Measurements from ENCODE around the gene ZNF556.
"Not testable (repeated sequence)": the region's sequence is repeated elsewhere in the genome, so short reads cannot be mapped to it uniquely, and the experiment has no call there.

ZNF556 gene

GRCh38 chr19:2877398-2878331, 10.5 kb downstream of the ZNF556 start:
- H3K9ac ChIP-seq (ENCODE audit: low read depth in 1 of 2, low read length in 2 of 2) = no peak overlapping the region
- no peak overlapping the region for H3K27ac ChIP-seq (ENCODE audit: low read depth in 2 of 2, low read length in 2 of 2)
- H3K36me3 ChIP-seq (ENCODE audit: control insufficient read depth in 2 of 2, insufficient read depth in 2 of 2, low read length in 2 of 2) = no peaks in the 10 kb centered on the region
- no peaks in the 10 kb centered on the region for H3K4me1 ChIP-seq (ENCODE audit: control insufficient read depth in 2 of 2, insufficient read depth in 2 of 2, low read length in 2 of 2)
- no peaks in the 10 kb centered on the region for H3K27me3 ChIP-seq (ENCODE audit: control insufficient read depth in 2 of 2, insufficient read depth in 2 of 2, low read length in 2 of 2)
- H3K4me3 ChIP-seq (ENCODE audit: low read length in 2 of 2) = no peak overlapping the region
- H3K9me3 ChIP-seq (ENCODE audit: control insufficient read depth in 2 of 2, low read length in 2 of 2) = peaks cover 9 to 11% of the 10 kb centered on the region in 2 donors

DNA sequence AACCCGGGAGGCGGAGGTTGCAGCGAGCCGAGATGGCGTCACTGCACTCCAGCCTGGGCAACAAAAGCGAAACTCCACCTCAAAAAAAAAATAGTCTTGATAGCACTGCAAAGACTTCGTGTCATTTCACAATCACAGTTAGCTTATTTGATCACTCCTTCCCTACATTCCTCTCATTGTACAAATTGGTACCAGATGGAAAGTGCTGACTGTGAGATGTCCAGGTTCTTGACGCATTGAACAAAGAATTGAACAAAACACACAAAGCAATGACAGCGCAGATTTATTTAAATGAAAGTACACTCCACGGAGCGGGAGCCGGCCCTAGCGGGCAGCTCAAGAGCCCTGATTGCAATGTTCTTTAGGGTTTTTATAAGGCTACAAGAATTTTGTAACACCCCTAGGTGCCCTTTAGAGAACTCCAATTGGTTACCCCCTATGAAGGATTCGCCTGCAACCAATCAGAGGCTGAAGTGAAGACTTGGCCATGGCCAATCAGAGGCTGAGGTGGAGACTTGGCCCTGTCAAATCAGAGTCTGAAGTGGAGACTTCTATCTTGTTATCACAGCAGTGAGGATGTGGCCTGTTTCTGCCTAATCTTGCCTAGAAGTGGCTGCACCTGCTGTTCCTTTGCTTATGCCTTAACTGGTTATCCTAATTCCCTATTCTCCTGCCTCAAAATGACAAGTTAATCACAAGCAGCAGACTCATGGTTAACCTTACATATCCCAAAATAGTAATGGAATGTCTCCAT, 16.7 kb downstream of the ZNF556 start:
- no peaks in the 10 kb centered on the region for H3K9me3 ChIP-seq (ENCODE audit: control insufficient read depth in 2 of 2, low read length in 2 of 2)
- no peaks in the 10 kb centered on the region for H3K4me1 ChIP-seq (ENCODE audit: control insufficient read depth in 2 of 2, insufficient read depth in 2 of 2, low read length in 2 of 2)

GRCh38 chr19:2885736-2886135, 18.6 kb downstream of the ZNF556 start:
- H3K27ac ChIP-seq (ENCODE audit: low read depth in 2 of 2, low read length in 2 of 2) = no peak overlapping the region
- H3K9me3 ChIP-seq (ENCODE audit: control insufficient read depth in 2 of 2, low read length in 2 of 2) = no peaks in the 10 kb centered on the region
- no peaks in the 10 kb centered on the region for H3K36me3 ChIP-seq (ENCODE audit: control insufficient read depth in 2 of 2, insufficient read depth in 2 of 2, low read length in 2 of 2)
- H3K27me3 ChIP-seq (ENCODE audit: control insufficient read depth in 2 of 2, insufficient read depth in 2 of 2, low read length in 2 of 2) = no peaks in the 10 kb centered on the region
- H3K9ac ChIP-seq (ENCODE audit: low read depth in 1 of 2, low read length in 2 of 2) = no peak overlapping the region
- no peaks in the 10 kb centered on the region for H3K4me1 ChIP-seq (ENCODE audit: control insufficient read depth in 2 of 2, insufficient read depth in 2 of 2, low read length in 2 of 2)
- no peak overlapping the region for H3K4me3 ChIP-seq (ENCODE audit: low read length in 2 of 2)

More for the DNA sequence above, 16.7 kb downstream of the ZNF556 start:
- Histone ChIP-seq H3K27ac (ENCODE audit: low read depth in 2 of 2, low read length in 2 of 2) (no peak overlapping the region), H3K27me3 (ENCODE audit: control insufficient read depth in 2 of 2, insufficient read depth in 2 of 2, low read length in 2 of 2) (no peaks in the 10 kb centered on the region), H3K9ac (ENCODE audit: low read depth in 1 of 2, low read length in 2 of 2) (no peak overlapping the region), H3K4me3 (ENCODE audit: low read length in 2 of 2) (no peak overlapping the region), H3K36me3 (ENCODE audit: control insufficient read depth in 2 of 2, insufficient read depth in 2 of 2, low read length in 2 of 2) (no peaks in the 10 kb centered on the region)

DNA sequence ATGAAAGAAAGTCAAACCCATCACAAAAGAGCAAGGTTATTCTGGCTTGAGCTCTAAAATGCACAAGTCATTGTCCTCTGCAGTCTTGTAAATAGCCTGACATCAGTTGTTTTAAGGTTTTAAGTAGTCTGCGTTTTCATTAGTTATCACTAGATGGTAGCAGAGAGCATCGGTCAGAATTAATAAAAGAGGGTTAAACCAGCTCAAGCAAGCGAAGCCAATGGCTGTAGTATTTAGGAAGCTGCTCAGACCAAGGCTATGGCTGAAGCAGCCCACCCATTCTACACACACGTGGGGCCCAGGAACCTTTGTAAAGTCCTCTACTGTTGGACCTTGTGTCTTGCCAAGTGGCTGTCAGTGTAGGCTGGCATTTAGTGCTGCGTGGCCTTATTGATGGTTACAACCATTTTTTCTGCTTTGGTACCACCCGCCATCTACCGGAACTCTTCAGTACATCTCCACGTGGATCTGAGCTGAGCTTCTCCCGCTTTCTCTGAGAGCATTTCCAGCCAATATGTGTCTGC, 20.3 kb downstream of the ZNF556 start:
- H3K27me3 ChIP-seq (ENCODE audit: control insufficient read depth in 2 of 2, insufficient read depth in 2 of 2, low read length in 2 of 2) = no peaks in the 10 kb centered on the region
- no peaks in the 10 kb centered on the region for H3K4me1 ChIP-seq (ENCODE audit: control insufficient read depth in 2 of 2, insufficient read depth in 2 of 2, low read length in 2 of 2)
- H3K27ac ChIP-seq (ENCODE audit: low read depth in 2 of 2, low read length in 2 of 2) = no peak overlapping the region
- H3K4me3 ChIP-seq (ENCODE audit: low read length in 2 of 2) = no peak overlapping the region
- H3K9ac ChIP-seq (ENCODE audit: low read depth in 1 of 2, low read length in 2 of 2) = no peak overlapping the region
- no peaks in the 10 kb centered on the region for H3K36me3 ChIP-seq (ENCODE audit: control insufficient read depth in 2 of 2, insufficient read depth in 2 of 2, low read length in 2 of 2)
- no peaks in the 10 kb centered on the region for H3K9me3 ChIP-seq (ENCODE audit: control insufficient read depth in 2 of 2, low read length in 2 of 2)

- Histone ChIP-seq H3K27me3 (ENCODE audit: control insufficient read depth in 2 of 2, insufficient read depth in 2 of 2, low read length in 2 of 2) (no peaks in the 10 kb centered on the region), H3K4me3 (ENCODE audit: low read length in 2 of 2) (peak overlapping the region in 1 of 2 donors; percentile 50), H3K4me1 (ENCODE audit: control insufficient read depth in 2 of 2, insufficient read depth in 2 of 2, low read length in 2 of 2) (no peaks in the 10 kb centered on the region), H3K27ac (ENCODE audit: low read depth in 2 of 2, low read length in 2 of 2) (no peak overlapping the region), H3K9me3 (ENCODE audit: control insufficient read depth in 2 of 2, low read length in 2 of 2) (no peaks in the 10 kb centered on the region), H3K9ac (ENCODE audit: low read depth in 1 of 2, low read length in 2 of 2) (no peak overlapping the region), H3K36me3 (ENCODE audit: control insufficient read depth in 2 of 2, insufficient read depth in 2 of 2, low read length in 2 of 2) (no peaks in the 10 kb centered on the region)
Observed at GRCh38 chr19:2888731-2889224, 21.6 kb downstream of the ZNF556 start.

- H3K4me1 ChIP-seq (ENCODE audit: control insufficient read depth in 2 of 2, insufficient read depth in 2 of 2, low read length in 2 of 2); H3K36me3 ChIP-seq (ENCODE audit: control insufficient read depth in 2 of 2, insufficient read depth in 2 of 2, low read length in 2 of 2); H3K9me3 ChIP-seq (ENCODE audit: control insufficient read depth in 2 of 2, low read length in 2 of 2); H3K27ac ChIP-seq (ENCODE audit: low read depth in 2 of 2, low read length in 2 of 2); H3K27me3 ChIP-seq (ENCODE audit: control insufficient read depth in 2 of 2, insufficient read depth in 2 of 2, low read length in 2 of 2); H3K9ac ChIP-seq (ENCODE audit: low read depth in 1 of 2, low read length in 2 of 2); H3K4me3 ChIP-seq (ENCODE audit: low read length in 2 of 2): not testable (repeated sequence)
Observed at GRCh38 chr19:2890531-2890930, 23.4 kb downstream of the ZNF556 start.

DNA sequence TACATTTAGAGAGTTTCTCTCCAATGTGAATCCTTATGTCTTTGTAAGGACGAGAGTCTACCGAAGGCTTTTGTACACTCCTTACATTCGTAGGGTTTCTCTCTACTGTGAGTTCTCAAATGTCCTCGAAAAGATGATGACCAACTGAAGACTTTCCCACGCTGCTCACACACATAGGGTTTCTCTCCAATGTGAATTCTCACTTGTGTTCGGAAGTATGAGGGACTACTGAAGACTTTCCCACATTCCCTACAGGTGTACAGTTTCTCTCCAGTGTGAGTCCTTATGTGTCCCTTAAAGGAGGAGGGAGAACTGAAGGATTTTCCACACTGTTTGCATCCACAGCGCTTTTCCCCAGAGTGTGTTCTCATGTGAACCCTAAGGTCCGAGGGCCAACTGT, 29.6 kb downstream of the ZNF556 start:
- no peak overlapping the region for H3K9ac ChIP-seq (ENCODE audit: low read depth in 1 of 2, low read length in 2 of 2)
- H3K4me3 ChIP-seq (ENCODE audit: low read length in 2 of 2) = no peak overlapping the region
- no peaks in the 10 kb centered on the region for H3K36me3 ChIP-seq (ENCODE audit: control insufficient read depth in 2 of 2, insufficient read depth in 2 of 2, low read length in 2 of 2)
- H3K27ac ChIP-seq (ENCODE audit: low read depth in 2 of 2, low read length in 2 of 2) = no peak overlapping the region
- no peaks in the 10 kb centered on the region for H3K4me1 ChIP-seq (ENCODE audit: control insufficient read depth in 2 of 2, insufficient read depth in 2 of 2, low read length in 2 of 2)
- no peaks in the 10 kb centered on the region for H3K9me3 ChIP-seq (ENCODE audit: control insufficient read depth in 2 of 2, low read length in 2 of 2)
- no peaks in the 10 kb centered on the region for H3K27me3 ChIP-seq (ENCODE audit: control insufficient read depth in 2 of 2, insufficient read depth in 2 of 2, low read length in 2 of 2)

GRCh38 chr19:2900296-2901252, 33.4 kb downstream of the ZNF556 start, which contains the start of gene ZNF57:
Gene ZNF57 (plus strand): TSS chr19:2900928. CDS start chr19:2901046, 118 bp downstream.
- Histone ChIP-seq H3K9me3 (ENCODE audit: control insufficient read depth in 2 of 2, low read length in 2 of 2) (no peaks in the 10 kb centered on the region), H3K36me3 (ENCODE audit: control insufficient read depth in 2 of 2, insufficient read depth in 2 of 2, low read length in 2 of 2) (no peaks in the 10 kb centered on the region), H3K9ac (ENCODE audit: low read depth in 1 of 2, low read length in 2 of 2) (peak within 1 kb of the TSS; percentile 66 to 94)

GRCh38 chr19:2902590-2903218, 35.6 kb downstream of the ZNF556 start:
- Histone ChIP-seq H3K9me3 (ENCODE audit: control insufficient read depth in 2 of 2, low read length in 2 of 2) (no peaks in the 10 kb centered on the region), H3K4me1 (ENCODE audit: control insufficient read depth in 2 of 2, insufficient read depth in 2 of 2, low read length in 2 of 2) (peaks cover 4 to 11% of the 10 kb centered on the region in 2 donors), H3K9ac (ENCODE audit: low read depth in 1 of 2, low read length in 2 of 2) (peak overlapping the region; percentile 38 to 94), H3K27ac (ENCODE audit: low read depth in 2 of 2, low read length in 2 of 2) (peak overlapping the region; percentile 89 to 97), H3K4me3 (ENCODE audit: low read length in 2 of 2) (peak overlapping the region; percentile 80 to 97), H3K27me3 (ENCODE audit: control insufficient read depth in 2 of 2, insufficient read depth in 2 of 2, low read length in 2 of 2) (no peaks in the 10 kb centered on the region), H3K36me3 (ENCODE audit: control insufficient read depth in 2 of 2, insufficient read depth in 2 of 2, low read length in 2 of 2) (no peaks in the 10 kb centered on the region)

More at GRCh38 chr19:2900296-2901252, 33.4 kb downstream of the ZNF556 start, which contains the start of gene ZNF57:
- H3K4me1 ChIP-seq (ENCODE audit: control insufficient read depth in 2 of 2, insufficient read depth in 2 of 2, low read length in 2 of 2) = peaks cover 4 to 11% of the 10 kb centered on the region in 2 donors
- H3K27ac ChIP-seq (ENCODE audit: low read depth in 2 of 2, low read length in 2 of 2) = peak within 1 kb of the TSS; percentile 89 to 97
- H3K27me3 ChIP-seq (ENCODE audit: control insufficient read depth in 2 of 2, insufficient read depth in 2 of 2, low read length in 2 of 2) = no peaks in the 10 kb centered on the region
- peak within 1 kb of the TSS; percentile 80 to 97 for H3K4me3 ChIP-seq (ENCODE audit: low read length in 2 of 2)

Data from mucosa of rectum (tissue), 2 donors.